Vagina (tissue), 2 donors: Measurements from ENCODE around the gene LRCH1.

Experiments used
- CTCF ChIP-seq, 3 experiments: fragments of 450-650 bp in 2 of 3; fragments of 200-600 bp in 1 of 3; sonication (generic) in 1 of 3; IDR thresholded peaks; one replicate each; pipeline ENCODE4 v1.5.1; 2017 to 2019; ENCODE audit warnings: antibody characterized with exemption in 3 of 3, mild to moderate bottlenecking in 2 of 3, moderate library complexity in 2 of 3
- POLR2A ChIP-seq, 2 donors: fragments of 450-650 bp; IDR thresholded peaks; one replicate each; pipeline ENCODE4 v1.6.1; 2017; ENCODE audit warnings: antibody characterized with exemption in 2 of 2, mild to moderate bottlenecking in 2 of 2, moderate library complexity in 2 of 2

- no peak for TF ChIP-seq POLR2A (IDR thresholded peaks at IDR 0.05)
- TF ChIP-seq CTCF (IDR thresholded peaks at IDR 0.05), result no peak
Observed at GRCh38 chr13:46587807-46588418, 34.9 kb downstream of the LRCH1 start.
